GM19463 (cell line): ENCODE data around the gene LRRC56.
A peak's percentile ranks its signal among the peaks of the same experiment; 100 is the strongest.

Experiments
- ATAC-seq: cut with Tn5 transposase; IDR thresholded peaks from one replicate; pipeline ENCODE4 v1.9.1; 2021; ENCODE audit warnings: mild to moderate bottlenecking, moderate library complexity; ENCODE audit not compliant: unreplicated experiment

LRRC56 gene

GRCh38 chr11:536841-537621, at the start of gene LRRC56:
Gene LRRC56 (plus strand): TSS chr11:537527. CDS start chr11:540685, 3,158 bp downstream.
- ATAC-seq: peak; percentile 51

- no peak for ATAC-seq
Measured at GRCh38 chr11:487571-488021, 49.7 kb upstream of the LRRC56 start.

- ATAC-seq: no peak
Measured at GRCh38 chr11:488062-488461, 49.3 kb upstream of the LRRC56 start.

GRCh38 chr11:488579-488978, 48.7 kb upstream of the LRRC56 start:
- ATAC-seq: no peak

- no peak for ATAC-seq
Measured at GRCh38 chr11:488992-489391, 48.3 kb upstream of the LRRC56 start.

- ATAC-seq: no peak
Measured at GRCh38 chr11:489610-490185, 47.6 kb upstream of the LRRC56 start.

GRCh38 chr11:490186-490929, 47.0 kb upstream of the LRRC56 start:
- ATAC-seq: no peak

- ATAC-seq: no peak
Measured at GRCh38 chr11:490930-491260, 46.4 kb upstream of the LRRC56 start.

- ATAC-seq: no peak
Measured at GRCh38 chr11:491358-491757, 46.0 kb upstream of the LRRC56 start.

GRCh38 chr11:492427-493226, 44.7 kb upstream of the LRRC56 start:
- no peak for ATAC-seq

GRCh38 chr11:494761-495536, 42.4 kb upstream of the LRRC56 start:
- no peak for ATAC-seq

- ATAC-seq: no peak
Measured at GRCh38 chr11:495537-495931, 41.8 kb upstream of the LRRC56 start.

- no peak for ATAC-seq
Measured at GRCh38 chr11:496834-497564, 40.3 kb upstream of the LRRC56 start.

- ATAC-seq: no peak
Measured at GRCh38 chr11:497565-498296, 39.6 kb upstream of the LRRC56 start.

GRCh38 chr11:498297-499181, 38.8 kb upstream of the LRRC56 start:
- no peak for ATAC-seq

GRCh38 chr11:499201-500076, 37.9 kb upstream of the LRRC56 start:
- ATAC-seq: no peak
